ENCODE results near the gene SHMT2. TPM values are rescaled to one million over a fixed set of nuclear protein-coding genes. Genes with fewer than 3 reads are reported as not detected.

SHMT2 gene
- total and polyA plus RNA-seq, 2 of the 4 experiments (the other 2 are of a cell fraction) = 266 to 364 TPM

DNA sequence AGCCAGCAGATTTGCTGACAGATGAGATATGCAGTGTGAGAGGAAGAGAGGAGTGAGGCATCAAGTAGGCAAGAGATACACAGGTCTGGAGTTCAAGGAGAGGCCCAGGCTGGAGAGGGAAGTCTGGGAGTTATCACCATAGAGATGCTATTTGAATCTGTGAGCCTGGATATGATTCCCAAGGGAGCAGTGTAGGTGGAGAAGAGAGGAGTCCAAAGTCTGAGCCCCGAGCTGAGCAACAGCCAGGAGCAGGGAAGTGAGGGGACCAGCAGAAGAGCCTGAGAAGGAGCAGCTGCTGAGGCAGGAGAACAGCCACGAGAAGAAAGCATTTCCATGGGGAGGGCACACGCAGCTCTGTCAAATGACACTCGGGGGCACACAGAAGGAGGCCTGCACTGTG is 33.1 kb upstream of the SHMT2 start:
- Histone ChIP-seq H3K27me3 (ENCODE audit: control insufficient read depth, insufficient read depth, low read length) (no peaks in the 10 kb centered on the region), H3K4me2 (ENCODE audit: low read depth, low read length) (no peak overlapping the region), H4K20me1 (ENCODE audit: insufficient read depth, low read length) (peaks cover 11% of the 10 kb centered on the region), H3K14ac (replicated peaks; ENCODE audit: low read depth, low read length) (no peak overlapping the region), H3K4me3 (ENCODE audit: insufficient read depth, low read depth, low read length) (no peak overlapping the region), H3K18ac (ENCODE audit: low read depth, low read length) (no peak overlapping the region), H3K27ac (ENCODE audit: insufficient read depth, low read length) (no peak overlapping the region), H3K4me1 (ENCODE audit: control insufficient read depth, insufficient read depth, low read length) (no peaks in the 10 kb centered on the region), H3K79me1 (ENCODE audit: low read depth in 1 of 2, low read length in 2 of 2) (peaks cover 12 to 19% of the 10 kb centered on the region in 2 experiments), H4K8ac (ENCODE audit: low read depth in 2 of 2, low read length in 2 of 2) (no peak overlapping the region), H2BK15ac (ENCODE audit: low read depth, low read length) (no peak overlapping the region), H3K9ac (ENCODE audit: low read depth, low read length) (no peak overlapping the region), H2BK20ac (ENCODE audit: low read depth, low read length) (no peak overlapping the region), H2AFZ (replicated peaks; ENCODE audit: low read length, poor library complexity) (no peak overlapping the region), H3K23ac (ENCODE audit: low read depth, low read length) (no peak overlapping the region), H2BK120ac (ENCODE audit: low read depth, low read length) (no peak overlapping the region), H3K9me3 (ENCODE audit: control insufficient read depth, insufficient read depth, low read length) (no peaks in the 10 kb centered on the region), H4K91ac (ENCODE audit: insufficient read depth, low read depth, low read length) (no peak overlapping the region), H4K5ac (ENCODE audit: low read depth, low read length) (no peak overlapping the region), H2BK5ac (ENCODE audit: low read depth, low read length, poor library complexity, severe bottlenecking) (no peak overlapping the region), H2AK5ac (ENCODE audit: low read depth, low read length) (no peak overlapping the region), H3K36me3 (ENCODE audit: control insufficient read depth, insufficient read depth, low read length) (peaks cover 100% of the 10 kb centered on the region), H3K56ac (ENCODE audit: extremely low read depth, insufficient read depth, low read length) (no peak overlapping the region), H3K4ac (ENCODE audit: low read depth, low read length) (no peak overlapping the region), H2AK9ac (replicated peaks; ENCODE audit: low read depth, low read length, poor library complexity) (no peak overlapping the region), H3K9me1 (ENCODE audit: insufficient read depth, low read length) (peaks cover 5% of the 10 kb centered on the region; the same call in 1 of the 2 replicates)
- dilution Hi-C loops (cut with HindIII; ENCODE audit: low sequenced_read_pairs, unreplicated experiment) = no loop called here
- intact Hi-C loops (cut with micrococcal nuclease) = no loop called here
- POLR2A ChIA-PET (ENCODE audit: unreplicated experiment) = no interaction called here
- CTCF ChIA-PET = no interaction called here
- in situ Hi-C loops (cut with MboI; ENCODE audit: low sequenced_read_pairs) = no loop called here
- DNase-seq = no peak
- ATAC-seq (ENCODE audit: low read depth) = no peak
- TF ChIP-seq RAD21 (IDR thresholded peaks at IDR 0.05; ENCODE audit: low read length) (no peak), BHLHE40 (IDR thresholded peaks at IDR 0.05; ENCODE audit: low read depth, low read length) (no peak), MAFK (IDR thresholded peaks at IDR 0.05; ENCODE audit: low read depth, low read length) (0 out of 2 replicates have a peak, but pooled peaks have one; percentile 5)
- no TSS peak for BruUV-seq (replicated peaks)
- 62% methylated on average over 3 of the region's 4 CpGs; no CpG with 5 or more reads in 1 of the 2 experiments for WGBS, 2 experiments (ENCODE audit: extremely low coverage in 2 of 2, insufficient read length in 1 of 2)

Measured in IMR-90 (cell line).